ENCODE data around the gene METRNL.
"Not testable (repeated sequence)": the region's sequence is repeated elsewhere in the genome, so short reads cannot be mapped to it uniquely, and the experiment has no call there.

METRNL gene

DNA sequence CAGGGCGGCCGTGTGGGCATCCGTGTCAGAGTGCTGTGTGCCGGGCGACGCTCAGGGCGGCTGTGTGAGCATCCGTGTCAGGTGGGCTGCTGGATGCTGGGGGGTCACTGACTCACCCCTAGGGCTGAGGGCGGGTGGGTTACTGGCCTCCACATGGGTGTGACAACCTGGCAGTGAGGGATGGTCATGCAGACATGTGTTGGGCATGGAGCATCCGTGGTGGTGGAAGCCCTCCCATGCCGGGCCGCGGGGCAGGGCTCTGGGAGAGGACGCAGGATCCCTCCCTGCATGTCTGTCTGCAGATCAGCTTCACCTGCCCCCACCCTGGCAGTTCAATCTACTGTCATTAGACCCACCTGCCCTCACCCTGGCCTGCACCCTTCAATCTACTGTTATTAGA, 56.3 kb downstream of the METRNL start:
- TF ChIP-seq, protein P1, sequence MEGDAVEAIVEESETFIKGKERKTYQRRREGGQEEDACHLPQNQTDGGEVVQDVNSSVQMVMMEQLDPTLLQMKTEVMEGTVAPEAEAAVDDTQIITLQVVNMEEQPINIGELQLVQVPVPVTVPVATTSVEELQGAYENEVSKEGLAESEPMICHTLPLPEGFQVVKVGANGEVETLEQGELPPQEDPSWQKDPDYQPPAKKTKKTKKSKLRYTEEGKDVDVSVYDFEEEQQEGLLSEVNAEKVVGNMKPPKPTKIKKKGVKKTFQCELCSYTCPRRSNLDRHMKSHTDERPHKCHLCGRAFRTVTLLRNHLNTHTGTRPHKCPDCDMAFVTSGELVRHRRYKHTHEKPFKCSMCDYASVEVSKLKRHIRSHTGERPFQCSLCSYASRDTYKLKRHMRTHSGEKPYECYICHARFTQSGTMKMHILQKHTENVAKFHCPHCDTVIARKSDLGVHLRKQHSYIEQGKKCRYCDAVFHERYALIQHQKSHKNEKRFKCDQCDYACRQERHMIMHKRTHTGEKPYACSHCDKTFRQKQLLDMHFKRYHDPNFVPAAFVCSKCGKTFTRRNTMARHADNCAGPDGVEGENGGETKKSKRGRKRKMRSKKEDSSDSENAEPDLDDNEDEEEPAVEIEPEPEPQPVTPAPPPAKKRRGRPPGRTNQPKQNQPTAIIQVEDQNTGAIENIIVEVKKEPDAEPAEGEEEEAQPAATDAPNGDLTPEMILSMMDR (IDR thresholded peaks at IDR 0.05; ENCODE audit: borderline replicate concordance, insufficient read depth, low read depth, low read length): no peak
- no peak overlapping the region for H3K4me3 ChIP-seq (ENCODE audit: low read depth, low read length)

DNA sequence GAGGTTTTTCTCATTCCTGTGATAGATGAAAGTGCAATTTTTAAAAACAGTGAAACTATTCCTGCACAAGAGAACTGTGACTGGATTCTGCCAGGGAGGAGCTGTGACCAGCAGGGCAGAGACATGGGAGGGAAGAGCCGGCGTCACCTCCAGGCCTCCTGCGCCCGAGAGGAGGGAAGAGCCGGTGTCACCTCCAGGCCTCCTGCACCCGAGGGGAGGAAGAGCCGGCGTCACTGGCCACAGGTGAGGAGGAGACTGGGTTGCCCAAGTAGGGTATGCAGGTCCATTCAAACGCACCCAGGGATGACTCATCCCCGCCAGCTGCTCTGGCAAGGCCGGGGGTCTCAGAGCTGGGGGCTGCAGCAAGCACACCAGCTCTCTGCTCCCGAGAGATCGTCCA, 56.7 kb downstream of the METRNL start:
- TF ChIP-seq, protein P1 (IDR thresholded peaks at IDR 0.05; ENCODE audit: borderline replicate concordance, insufficient read depth, low read depth, low read length): no peak
- no peak overlapping the region for H3K4me3 ChIP-seq (ENCODE audit: low read depth, low read length)

DNA sequence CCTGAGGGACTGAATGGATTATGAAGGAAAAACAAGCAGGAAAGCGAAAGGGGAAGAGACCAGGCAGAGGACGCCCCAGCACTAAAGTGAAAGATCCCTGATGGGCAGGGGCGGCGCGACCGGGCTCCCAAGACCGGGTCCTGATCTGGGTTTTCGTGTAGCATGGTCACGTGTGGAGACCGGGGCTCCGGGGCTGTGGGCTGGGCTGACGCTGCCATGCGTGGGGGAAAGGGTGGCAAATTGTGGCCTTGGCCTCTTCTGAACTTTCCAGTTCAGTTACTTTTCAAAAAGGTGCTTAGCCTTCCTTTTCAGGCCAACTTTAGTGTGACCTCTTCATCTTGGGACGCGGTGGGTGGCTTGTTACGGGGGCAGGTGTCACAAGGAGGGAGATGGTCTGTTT, 57.5 kb downstream of the METRNL start:
- TF ChIP-seq, protein P1 (IDR thresholded peaks at IDR 0.05; ENCODE audit: borderline replicate concordance, insufficient read depth, low read depth, low read length): no peak

DNA sequence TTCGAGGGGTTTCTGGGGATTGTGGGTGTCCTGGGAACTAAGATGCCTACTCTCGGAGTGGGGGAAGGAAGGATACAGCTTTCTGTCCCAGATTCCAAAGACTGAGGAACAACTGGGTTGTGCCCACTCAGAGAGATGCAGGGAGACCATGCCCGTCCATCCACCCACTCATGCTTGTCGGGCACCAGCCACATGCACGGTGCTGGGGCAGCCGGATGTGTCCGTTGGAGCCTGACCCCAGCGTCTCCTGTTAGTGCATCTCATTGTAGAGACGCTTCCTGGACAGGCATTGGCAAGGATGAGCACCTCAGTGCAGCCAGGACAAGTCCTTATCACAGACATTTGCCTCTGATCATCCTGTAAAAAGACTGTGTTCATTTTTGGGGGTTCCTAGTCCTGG, 58.1 kb downstream of the METRNL start:
- H3K4me3 ChIP-seq (ENCODE audit: low read depth, low read length): no peak overlapping the region
- TF ChIP-seq, protein P1 (IDR thresholded peaks at IDR 0.05; ENCODE audit: borderline replicate concordance, insufficient read depth, low read depth, low read length): no peak

More for the DNA sequence above, 57.5 kb downstream of the METRNL start:
- no peak overlapping the region for H3K4me3 ChIP-seq (ENCODE audit: low read depth, low read length)

DNA sequence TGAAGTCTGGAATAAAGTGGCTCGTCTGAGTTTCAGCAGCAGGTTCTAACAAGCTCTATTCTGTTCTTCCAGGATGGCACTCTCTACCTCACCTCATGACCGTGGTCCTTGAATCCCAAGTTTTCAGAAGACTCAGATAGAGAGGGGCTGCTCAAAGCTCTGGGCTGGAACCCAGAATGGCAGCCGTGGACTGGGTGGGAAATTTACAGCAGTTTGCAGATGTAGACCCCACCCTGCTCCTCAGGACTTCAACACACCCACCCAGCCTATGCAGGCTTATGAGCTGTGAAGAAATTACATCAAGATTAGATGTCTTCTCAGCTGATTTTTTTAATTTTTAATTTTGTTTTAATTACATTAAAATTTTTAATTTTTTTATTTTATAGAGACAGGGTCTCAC, 59.4 kb downstream of the METRNL start:
- TF ChIP-seq, protein P1 (IDR thresholded peaks at IDR 0.05; ENCODE audit: borderline replicate concordance, insufficient read depth, low read depth, low read length): no peak
- no peak overlapping the region for H3K4me3 ChIP-seq (ENCODE audit: low read depth, low read length)

DNA sequence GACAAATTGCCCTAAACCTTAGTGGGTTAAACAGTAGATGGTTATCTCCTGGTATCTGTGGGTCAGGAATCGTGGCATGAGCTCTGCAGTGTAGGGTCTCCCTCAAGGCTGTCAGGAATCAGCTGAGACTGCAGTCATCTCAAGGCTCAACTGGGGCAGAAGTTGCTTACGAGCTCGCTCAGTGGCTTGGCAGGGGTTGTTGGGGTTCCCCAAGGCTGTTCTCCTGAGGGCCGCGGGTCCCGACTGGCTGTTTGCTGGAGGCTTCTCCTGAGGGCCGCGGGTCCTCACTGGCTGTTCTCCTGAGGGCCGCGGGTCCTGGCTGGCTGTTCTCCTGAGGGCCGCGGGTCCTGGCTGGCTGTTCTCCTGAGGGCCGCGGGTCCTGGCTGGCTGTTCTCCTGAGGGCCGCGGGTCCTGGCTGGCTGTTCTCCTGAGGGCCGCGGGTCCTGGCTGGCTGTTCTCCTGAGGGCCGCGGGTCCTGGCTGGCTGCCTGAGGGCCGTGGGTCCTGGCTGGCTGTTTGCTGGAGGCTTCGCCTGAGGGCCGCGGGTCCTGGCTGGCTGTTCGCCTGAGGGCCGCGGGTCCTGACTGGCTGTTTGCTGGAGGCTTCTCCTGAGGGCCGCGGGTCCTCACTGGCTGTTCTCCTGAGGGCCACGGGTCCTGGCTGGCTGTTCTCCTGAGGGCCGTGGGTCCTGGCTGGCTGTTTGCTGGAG, 60.3 kb downstream of the METRNL start:
- not testable (repeated sequence) for H3K4me3 ChIP-seq (ENCODE audit: low read depth, low read length)

DNA sequence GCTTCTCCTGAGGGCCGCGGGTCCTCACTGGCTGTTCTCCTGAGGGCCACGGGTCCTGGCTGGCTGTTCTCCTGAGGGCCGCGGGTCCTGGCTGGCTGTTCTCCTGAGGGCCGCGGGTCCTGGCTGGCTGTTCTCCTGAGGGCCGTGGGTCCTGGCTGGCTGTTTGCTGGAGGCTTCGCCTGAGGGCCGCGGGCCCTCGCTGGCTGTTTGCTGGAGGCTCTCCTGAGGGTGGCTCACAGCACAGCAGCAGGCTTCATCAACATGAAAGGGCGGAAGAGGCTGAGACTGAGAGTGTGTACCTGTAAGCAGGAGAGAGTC, 60.8 kb downstream of the METRNL start:
- not testable (repeated sequence) for H3K4me3 ChIP-seq (ENCODE audit: low read depth, low read length)

DNA sequence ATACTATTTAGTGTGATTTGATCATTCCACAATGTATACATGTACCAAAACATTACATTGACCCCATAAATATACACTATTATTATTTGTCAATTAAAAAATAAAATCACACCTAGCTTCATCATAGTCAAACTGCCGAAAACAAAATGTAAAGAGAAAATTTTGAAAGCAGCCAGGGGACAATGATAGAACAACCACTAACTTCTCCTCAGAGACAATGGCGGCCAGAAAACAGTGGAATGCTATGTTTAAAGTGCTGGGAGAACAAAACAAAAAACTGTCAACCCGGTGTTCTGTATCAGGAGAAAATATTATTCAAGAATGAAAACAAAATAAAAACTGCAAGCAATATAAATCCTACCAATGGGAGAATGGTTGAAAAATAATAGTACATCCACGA, 63.2 kb downstream of the METRNL start:
- H3K4me3 ChIP-seq (ENCODE audit: low read depth, low read length): no peak overlapping the region
- TF ChIP-seq, protein P1 (IDR thresholded peaks at IDR 0.05; ENCODE audit: borderline replicate concordance, insufficient read depth, low read depth, low read length): no peak
